Measurements from ENCODE around the gene EXT2. TPM values are rescaled to one million over a fixed set of nuclear protein-coding genes. Genes with fewer than 3 reads are reported as not detected.

EXT2 gene
- total RNA-seq, 4 donors from 2014 or later: 19.0 to 53.2 (median 44.5) TPM

GRCh38 chr11:44264761-44265160 is 169.3 kb downstream of the EXT2 start:
- H3K4me3 ChIP-seq: no peak overlapping the region
- H3K9me3 ChIP-seq: no peaks in the 10 kb centered on the region
- DNase-seq: no peak
- 68% methylated on average over 7 of the region's 22 CpGs; no CpG with 5 or more reads in 1 of the 2 donors for WGBS, 2 donors
- H3K27ac ChIP-seq: no peak overlapping the region
- no peaks in the 10 kb centered on the region for H3K27me3 ChIP-seq
- intact Hi-C loops (cut with DNase I): no loop called here
- no peak for TF ChIP-seq POLR2A (IDR thresholded peaks at IDR 0.05)
- no peak for TF ChIP-seq CTCF (IDR thresholded peaks at IDR 0.05)
- no peaks in the 10 kb centered on the region for H3K4me1 ChIP-seq
- H3K36me3 ChIP-seq: no peaks in the 10 kb centered on the region

DNA sequence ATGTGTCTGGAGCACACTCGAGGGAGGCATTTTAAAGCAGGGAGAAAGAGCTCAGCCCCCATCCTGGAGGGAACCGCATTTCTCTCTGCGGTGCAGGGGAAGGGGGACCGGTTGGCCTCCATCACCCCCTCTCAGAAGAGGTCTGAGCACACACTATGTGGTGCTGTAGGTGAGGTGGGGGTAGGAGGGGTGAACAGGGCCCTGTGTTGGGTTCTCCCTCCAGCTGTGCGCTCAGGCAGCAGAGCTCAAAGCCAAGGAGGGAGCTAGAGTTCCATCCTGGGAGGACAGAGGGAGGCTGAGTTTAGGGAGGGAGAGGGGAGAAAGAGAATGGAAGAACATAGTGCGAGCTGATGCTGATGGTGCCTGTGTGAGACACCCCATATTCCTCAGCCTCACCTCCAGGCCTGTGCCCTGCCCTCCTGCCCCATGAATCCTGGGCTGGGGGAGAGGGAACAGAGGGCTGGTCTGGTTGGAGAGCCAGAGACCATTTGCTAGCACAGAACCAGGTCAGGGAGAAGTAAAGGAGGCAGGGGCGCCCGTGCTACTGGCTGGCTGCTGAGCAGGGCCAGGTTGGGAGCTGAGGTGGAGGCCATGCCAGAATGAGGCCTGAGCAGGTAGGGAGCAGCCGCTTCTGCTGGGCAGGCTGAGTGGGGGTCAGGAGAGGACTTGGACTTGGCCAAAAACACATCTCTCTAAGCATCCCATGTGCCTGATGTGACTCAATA is 170.7 kb downstream of the EXT2 start:
- Histone ChIP-seq H3K4me1 (no peaks in the 10 kb centered on the region), H3K4me3 (no peak overlapping the region), H3K27me3 (peaks cover 0 to 14% (median 0%) of the 10 kb centered on the region in 4 donors), H3K27ac (no peak overlapping the region), H3K9me3 (no peaks in the 10 kb centered on the region), H3K36me3 (no peaks in the 10 kb centered on the region)
- no peak for DNase-seq
- 75 to 87% methylated on average over 3 to 5 of the region's 9 CpGs for WGBS, 2 donors
- intact Hi-C loops (cut with DNase I): no loop called here
- TF ChIP-seq POLR2A (IDR thresholded peaks at IDR 0.05): no peak
- TF ChIP-seq CTCF (IDR thresholded peaks at IDR 0.05): no peak

DNA sequence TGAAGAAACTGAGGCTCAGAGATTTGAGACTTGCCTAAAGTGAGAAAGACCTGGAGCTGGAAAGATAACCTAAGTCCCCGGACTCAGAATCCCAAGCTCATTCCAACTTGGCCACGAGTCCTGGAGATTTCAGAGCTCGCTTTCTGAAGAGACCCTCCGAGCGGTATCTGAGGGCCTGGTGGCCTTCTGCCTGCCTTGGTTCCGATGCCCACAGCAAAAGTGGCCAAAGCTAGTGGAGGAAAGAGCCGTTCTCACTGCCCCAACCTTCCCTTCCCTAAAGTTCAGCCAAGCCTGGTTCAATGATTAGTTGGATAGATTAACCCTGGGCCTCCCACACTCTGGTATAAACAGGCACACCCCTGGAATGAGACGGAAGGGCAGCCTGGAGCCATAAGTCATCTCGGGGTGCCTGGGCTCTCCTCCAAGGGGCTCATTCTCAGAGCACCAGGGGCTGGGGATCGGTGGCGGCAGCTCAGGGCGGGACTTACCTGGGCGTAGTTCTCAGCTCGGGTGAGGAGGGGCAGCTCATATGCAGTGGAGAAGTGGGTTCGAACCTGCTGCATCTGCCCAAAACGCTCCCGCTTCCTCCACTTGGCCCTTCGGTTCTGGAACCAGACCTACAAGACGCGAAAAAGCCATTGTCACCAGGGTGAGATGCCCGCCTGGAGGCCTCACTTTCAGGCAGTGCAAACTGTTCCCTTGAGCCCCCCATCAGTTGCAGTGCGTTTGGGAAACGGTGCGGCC is 171.7 kb downstream of the EXT2 start:
- TF ChIP-seq CTCF (IDR thresholded peaks at IDR 0.05): no peak
- TF ChIP-seq POLR2A (IDR thresholded peaks at IDR 0.05): no peak
- WGBS, 2 donors: 83 to 92% methylated on average over 10 to 16 of the region's 24 CpGs
- Histone ChIP-seq H3K4me1 (no peaks in the 10 kb centered on the region), H3K27ac (no peak overlapping the region), H3K4me3 (no peak overlapping the region), H3K27me3 (peaks cover 0 to 14% (median 0%) of the 10 kb centered on the region in 4 donors), H3K36me3 (no peaks in the 10 kb centered on the region), H3K9me3 (no peaks in the 10 kb centered on the region)
- no peak for DNase-seq
- intact Hi-C loops (cut with DNase I): no loop called here

DNA sequence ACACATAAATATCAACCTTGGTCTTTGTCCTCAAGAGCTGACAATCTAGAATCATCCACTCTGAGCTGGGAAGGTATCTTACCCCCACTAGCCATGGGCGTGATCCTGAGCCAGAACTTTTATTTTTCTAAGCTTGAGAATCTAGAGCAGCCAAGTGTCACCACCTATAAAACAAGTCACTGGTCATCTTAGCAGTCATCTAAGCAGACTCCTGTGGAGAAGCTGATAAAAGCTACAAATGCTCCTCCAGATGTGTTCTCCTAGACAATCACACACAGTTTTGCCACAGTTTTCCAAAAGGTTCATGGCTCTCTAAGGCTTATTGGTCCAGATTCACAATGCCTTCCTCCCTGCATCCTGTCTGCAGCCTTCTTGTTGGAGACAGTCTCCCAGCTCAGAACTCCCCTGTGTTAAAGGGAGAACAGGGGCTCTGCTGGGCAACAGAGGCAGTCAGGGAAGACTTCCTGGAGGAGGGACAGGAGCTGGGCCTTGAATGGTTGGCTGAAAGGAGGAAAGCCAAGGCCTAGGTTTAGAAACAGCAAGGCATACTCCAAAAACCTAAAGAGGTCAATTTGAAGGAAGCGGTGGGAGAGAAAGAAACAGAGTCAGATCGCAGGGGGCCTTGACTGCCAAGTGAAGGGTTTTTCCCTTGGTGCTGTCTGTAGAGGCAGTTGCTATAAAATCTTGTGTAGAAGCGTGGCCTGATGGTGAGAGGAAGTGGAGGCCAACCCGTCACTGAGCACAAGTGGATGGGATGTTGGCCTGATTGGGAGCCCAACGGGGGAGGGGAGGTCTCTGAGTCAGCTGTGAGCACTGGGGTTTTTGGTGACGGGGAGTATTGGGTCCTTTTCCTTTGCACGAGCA is 172.5 kb downstream of the EXT2 start:
- H3K36me3 ChIP-seq: no peaks in the 10 kb centered on the region
- DNase-seq: no peak
- peaks cover 0 to 14% (median 0%) of the 10 kb centered on the region in 4 donors for H3K27me3 ChIP-seq
- TF ChIP-seq POLR2A (IDR thresholded peaks at IDR 0.05) (no peak), CTCF (IDR thresholded peaks at IDR 0.05) (no peak)
- H3K4me3 ChIP-seq: no peak overlapping the region
- H3K27ac ChIP-seq: no peak overlapping the region
- H3K4me1 ChIP-seq: no peaks in the 10 kb centered on the region
- intact Hi-C loops (cut with DNase I): no loop called here
- 72 to 84% methylated on average over 8 of the region's 8 CpGs for WGBS, 2 donors
- H3K9me3 ChIP-seq: no peaks in the 10 kb centered on the region
